Mesodermal cell (in vitro differentiated cells): ENCODE results near the gene RHAG. TPM values are rescaled to one million over a fixed set of nuclear protein-coding genes. Genes with fewer than 3 reads are reported as not detected.
"Not testable (repeated sequence)": the region's sequence is repeated elsewhere in the genome, so short reads cannot be mapped to it uniquely, and the experiment has no call there.

Experiments used
- H3K27ac ChIP-seq: 2 replicates; pipeline ENCODE4 v1.7.0; 2013; ENCODE audit warnings: mild to moderate bottlenecking, low read depth, low read length, moderate library complexity; ENCODE audit not compliant: severe bottlenecking
- H3K36me3 ChIP-seq: 2 replicates; pipeline ENCODE4 v1.7.1; 2013; ENCODE audit warnings: mild to moderate bottlenecking, low read length, moderate library complexity; ENCODE audit not compliant: control insufficient read depth, insufficient read depth
- H3K4me1 ChIP-seq: one replicate; pipeline ENCODE4 v1.7.1; 2013; ENCODE audit warnings: mild to moderate bottlenecking, low read length; ENCODE audit not compliant: insufficient read depth, control insufficient read depth, poor library complexity, severe bottlenecking
- H3K4me3 ChIP-seq: 2 replicates; pipeline ENCODE4 v1.7.0; 2013; ENCODE audit warnings: low read length, control low read depth, mild to moderate bottlenecking; ENCODE audit not compliant: insufficient read depth, poor library complexity, severe bottlenecking; ENCODE audit errors: extremely low read depth
- H3K9me3 ChIP-seq: 2 replicates; pipeline ENCODE4 v1.7.1; 2013; ENCODE audit warnings: mild to moderate bottlenecking, low read length, moderate library complexity; ENCODE audit not compliant: control insufficient read depth
- WGBS, 2 experiments: methylation state at CpG; one replicate each; pipeline ENCODE4 v1.1.5; 2013; ENCODE audit warnings: missing lambda C conversion rate in 2 of 2; ENCODE audit not compliant: insufficient coverage in 2 of 2; 5-methylcytosine and 5-hydroxymethylcytosine counted together
- polyA plus RNA-seq, 2 experiments: library from polyadenylated mRNA; stranded (reverse); fragments of 50-300 nt; gene quantifications; one replicate each; pipeline ENCODE4 v1.2.3, GENCODE V29; 2013

Gene RHAG
- 11.7 TPM for polyA plus RNA-seq (2013, experiment 1 of 2)
- 12.1 TPM for polyA plus RNA-seq (2013, experiment 2 of 2)

GRCh38 chr6:49636713-49637349 is at the start of gene RHAG:
RHAG (minus strand) TSS chr6:49636839; CDS start chr6:49636812, 27 bp downstream.
- H3K36me3 ChIP-seq, result no peaks in the 10 kb centered on the region
- H3K9me3 ChIP-seq, result no peaks in the 10 kb centered on the region
- 40 to 88% methylated on average over 1 of the region's 3 CpGs for WGBS, 2 experiments
- no peaks in the 10 kb centered on the region for H3K4me1 ChIP-seq
- H3K4me3 ChIP-seq, result no peak within 1 kb of the TSS
- no peak within 1 kb of the TSS for H3K27ac ChIP-seq

GRCh38 chr6:49676671-49677281 is 40.1 kb upstream of the RHAG start:
- Histone ChIP-seq H3K4me1 (peaks cover 4% of the 10 kb centered on the region), H3K4me3 (no peak overlapping the region), H3K27ac (no peak overlapping the region), H3K9me3 (no peaks in the 10 kb centered on the region), H3K36me3 (no peaks in the 10 kb centered on the region)
- WGBS, 2 experiments, result 78 to 89% methylated on average over 1 of the region's 4 CpGs

DNA sequence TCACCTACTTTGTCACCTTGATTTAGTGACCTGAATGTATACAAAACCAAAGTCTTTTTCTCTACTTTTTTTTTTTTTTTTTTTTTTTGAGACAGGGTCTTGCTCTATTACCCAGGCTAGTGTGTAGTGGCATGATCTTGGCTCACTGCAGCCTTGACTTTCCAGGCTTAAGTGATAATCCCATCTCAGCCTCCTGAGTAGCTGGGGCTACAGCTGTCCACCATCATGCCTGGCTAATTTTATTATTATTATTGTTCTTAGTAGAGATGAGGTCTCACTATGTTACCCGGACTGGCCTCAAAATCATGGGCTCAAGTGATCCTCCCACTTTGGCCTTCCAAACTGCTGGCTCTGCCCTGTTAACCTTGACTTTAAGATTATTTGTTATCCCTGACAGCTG is 39.2 kb upstream of the RHAG start:
- no peak overlapping the region for H3K4me3 ChIP-seq
- no peak overlapping the region for H3K27ac ChIP-seq
- 80% methylated on average over 1 of the region's 1 CpG; no CpG with 5 or more reads in 1 of the 2 experiments for WGBS, 2 experiments
- H3K9me3 ChIP-seq, result no peaks in the 10 kb centered on the region
- peaks cover 4% of the 10 kb centered on the region for H3K4me1 ChIP-seq
- no peaks in the 10 kb centered on the region for H3K36me3 ChIP-seq

DNA sequence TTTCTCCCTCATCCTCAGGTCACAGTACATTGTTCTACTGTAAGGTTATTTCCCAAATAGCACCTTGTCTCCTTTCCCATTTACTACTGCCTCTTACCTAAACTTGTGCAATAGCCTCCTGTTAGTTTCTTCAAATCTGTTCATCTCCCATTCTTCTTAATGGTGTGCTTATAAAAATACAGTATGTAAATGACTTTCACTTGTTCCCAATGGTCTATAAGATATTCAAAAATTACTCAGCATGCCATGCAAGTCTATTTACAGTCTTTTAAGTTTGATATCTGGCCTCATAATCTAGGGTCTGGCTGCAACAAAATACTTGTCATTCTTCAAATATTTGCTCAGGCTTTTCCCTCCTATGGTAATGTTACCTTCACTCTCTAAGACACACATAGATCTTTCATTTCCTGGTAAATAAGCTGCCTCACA is 31.5 kb upstream of the RHAG start:
- Histone ChIP-seq H3K27ac (no peak overlapping the region), H3K36me3 (no peaks in the 10 kb centered on the region), H3K4me3 (no peak overlapping the region), H3K4me1 (peaks cover 17% of the 10 kb centered on the region), H3K9me3 (no peaks in the 10 kb centered on the region)

GRCh38 chr6:49666930-49667757 is 30.5 kb upstream of the RHAG start:
- H3K27ac ChIP-seq, result no peak overlapping the region
- 79 to 80% methylated on average over 1 to 2 of the region's 5 CpGs for WGBS, 2 experiments
- H3K4me3 ChIP-seq, result no peak overlapping the region
- H3K9me3 ChIP-seq, result no peaks in the 10 kb centered on the region
- peaks cover 17% of the 10 kb centered on the region for H3K4me1 ChIP-seq
- H3K36me3 ChIP-seq, result no peaks in the 10 kb centered on the region

GRCh38 chr6:49666480-49666879 is 29.8 kb upstream of the RHAG start:
- Histone ChIP-seq H3K4me1 (peaks cover 17% of the 10 kb centered on the region), H3K27ac (no peak overlapping the region), H3K9me3 (no peaks in the 10 kb centered on the region), H3K4me3 (no peak overlapping the region), H3K36me3 (no peaks in the 10 kb centered on the region)
- no CpG with 5 or more reads among the region's 1 CpG for WGBS, 2 experiments

GRCh38 chr6:49664817-49665216 is 28.2 kb upstream of the RHAG start:
- Histone ChIP-seq H3K4me3 (no peak overlapping the region), H3K9me3 (no peaks in the 10 kb centered on the region)
- 86% methylated on average over 2 of the region's 3 CpGs; no CpG with 5 or more reads in 1 of the 2 experiments for WGBS, 2 experiments

GRCh38 chr6:49664054-49664453 is 27.4 kb upstream of the RHAG start:
- H3K36me3 ChIP-seq, H3K9me3 ChIP-seq, H3K27ac ChIP-seq, H3K4me3 ChIP-seq: not testable (repeated sequence)
- H3K4me1 ChIP-seq, result peaks cover 17% of the 10 kb centered on the region
- no CpG with 5 or more reads among the region's 1 CpG for WGBS, 2 experiments

More at GRCh38 chr6:49664817-49665216, 28.2 kb upstream of the RHAG start:
- H3K36me3 ChIP-seq, result no peaks in the 10 kb centered on the region
- no peak overlapping the region for H3K27ac ChIP-seq
- H3K4me1 ChIP-seq, result peaks cover 17% of the 10 kb centered on the region

DNA sequence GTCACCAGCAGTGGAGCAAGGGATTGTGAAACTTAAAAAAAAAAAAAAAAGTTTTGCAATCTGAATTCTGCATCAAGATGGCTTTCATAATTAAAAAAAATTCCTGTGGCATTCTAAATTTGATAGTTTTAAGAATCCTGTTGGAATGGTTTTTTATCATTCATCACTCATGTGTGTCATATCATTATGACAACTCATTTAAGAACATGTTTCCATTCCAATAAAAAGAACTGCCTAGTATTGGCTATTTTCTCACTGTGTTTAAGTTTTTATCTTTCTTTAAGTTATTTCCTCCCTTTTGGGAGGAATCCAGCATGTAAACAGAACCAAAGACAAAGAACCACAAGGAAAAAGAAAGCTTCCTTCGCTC is 26.2 kb upstream of the RHAG start:
- peaks cover 12% of the 10 kb centered on the region for H3K4me1 ChIP-seq
- H3K4me3 ChIP-seq, result no peak overlapping the region
- WGBS, 2 experiments, result no CpG with 5 or more reads among the region's 1 CpG
- H3K36me3 ChIP-seq, result no peaks in the 10 kb centered on the region
- no peaks in the 10 kb centered on the region for H3K9me3 ChIP-seq
- no peak overlapping the region for H3K27ac ChIP-seq

GRCh38 chr6:49662231-49662891 is 25.7 kb upstream of the RHAG start:
- WGBS, 2 experiments, result no CpG with 5 or more reads among the region's 1 CpG
- Histone ChIP-seq H3K9me3 (no peaks in the 10 kb centered on the region), H3K27ac (no peak overlapping the region), H3K4me3 (no peak overlapping the region), H3K4me1 (peaks cover 7% of the 10 kb centered on the region), H3K36me3 (no peaks in the 10 kb centered on the region)
